Transverse colon (tissue), 4 donors: ENCODE data around the gene HSPA1B. TPM values are rescaled to one million over a fixed set of nuclear protein-coding genes. Genes with fewer than 3 reads are reported as not detected.
"Not testable (repeated sequence)": the region's sequence is repeated elsewhere in the genome, so short reads cannot be mapped to it uniquely, and the experiment has no call there.

Experiments used
- DNase-seq: peaks from one replicate; pipeline ENCODE4 v3.0.0-alpha.2; 2019
- H3K27ac ChIP-seq, 4 donors: fragments of 200-600 bp; sonication (generic); 2 replicates each; pipeline ENCODE4 v1.5.1; 2016 to 2018; ENCODE audit warnings: inconsistent platforms in 4 of 4
- H3K27me3 ChIP-seq: fragments of 200-600 bp; sonication (generic); 2 replicates; pipeline ENCODE4 v1.5.1; 2017; ENCODE audit warnings: inconsistent platforms
- H3K36me3 ChIP-seq, 4 donors: fragments of 200-600 bp; sonication (generic); 2 replicates each; pipeline ENCODE4 v1.5.1; 2017 to 2019; ENCODE audit warnings: inconsistent platforms in 4 of 4
- H3K4me1 ChIP-seq, 4 donors: fragments of 200-600 bp; sonication (generic); 2 replicates each; pipeline ENCODE4 v1.5.1; 2017 to 2020; ENCODE audit warnings: inconsistent platforms in 4 of 4
- H3K4me3 ChIP-seq, 4 donors: fragments of 200-600 bp; sonication (generic); 1 replicate in 1 of 4; 2 replicates in 3 of 4; pipeline versions ENCODE4 v1.5.1 to v1.6.1; 2017 to 2019; ENCODE audit warnings: inconsistent platforms in 4 of 4
- H3K9me3 ChIP-seq, 2 donors: fragments of 200-600 bp; sonication (generic); 2 replicates each; pipeline ENCODE4 v1.5.1; 2017 to 2019; ENCODE audit warnings: inconsistent platforms in 2 of 2
- CTCF ChIP-seq, 5 experiments: fragments of 200-600 bp in 3 of 5; fragments of 450-650 bp in 2 of 5; sonication (generic) in 3 of 5; IDR thresholded peaks; 1 replicate in 2 of 5; 2 replicates in 3 of 5; pipeline ENCODE4 v1.5.1; 2016 to 2017; ENCODE audit warnings: antibody characterized with exemption in 5 of 5, inconsistent platforms in 3 of 5, mild to moderate bottlenecking in 2 of 5, moderate library complexity in 1 of 5
- EP300 ChIP-seq: sonication (generic); formaldehyde crosslinking; IDR thresholded peaks from one replicate; pipeline ENCODE4 v1.6.1; 2017; ENCODE audit warnings: antibody characterized with exemption, low read depth
- POLR2A ChIP-seq: fragments of 450-650 bp; IDR thresholded peaks from one replicate; pipeline ENCODE4 v1.6.1; 2016; ENCODE audit warnings: antibody characterized with exemption, mild to moderate bottlenecking, moderate library complexity
- POLR2AphosphoS5 ChIP-seq, 3 donors: sonication (generic); formaldehyde crosslinking; IDR thresholded peaks; one replicate each; pipeline ENCODE4 v1.6.1; 2016; ENCODE audit warnings: antibody characterized with exemption in 3 of 3
- WGBS, 2 donors: methylation state at CpG; one replicate each; pipeline ENCODE4 v1.1.5; 2018; ENCODE audit warnings: low coverage in 1 of 2; 5-methylcytosine and 5-hydroxymethylcytosine counted together
- in situ Hi-C, 4 donors: fragments of 200-750 bp; cut with MboI; loops; one replicate each; pipeline versions ENCODE4 v1.15.0 to v1.15.1; 2017; ENCODE audit warnings: low sequenced_read_pairs in 3 of 4, low pct_ligation_motif_present in 1 of 4, low pct_unique_long_range_greater_than_20kb in 1 of 4
- intact Hi-C: fragments of 100-400 bp; cut with DNase I; formaldehyde crosslinking; loops from one replicate; pipeline ENCODE4 v1.15.1; 2023; ENCODE audit warnings: low total_unique reads
- total RNA-seq, 4 donors: library from RNA; depleted of rRNA; stranded (reverse); fragments of >200 nt; gene quantifications; one replicate each; pipeline ENCODE4 v1.1.0, GENCODE V29; 2016

The HSPA1B gene
- total RNA-seq, 4 donors from 2014 or later, result 104 to 471 (median 278) TPM

GRCh38 chr6:31844507-31844906 lies 17.0 kb downstream of the HSPA1B start:
- DNase-seq, result no peak
- Histone ChIP-seq H3K27ac (no peak overlapping the region), H3K4me3 (no peak overlapping the region), H3K9me3 (no peaks in the 10 kb centered on the region), H3K27me3 (no peaks in the 10 kb centered on the region), H3K4me1 (no peaks in the 10 kb centered on the region), H3K36me3 (peaks cover 0 to 19% (median 8%) of the 10 kb centered on the region in 4 donors)
- TF ChIP-seq CTCF (IDR thresholded peaks at IDR 0.05) (no peak), EP300 (no peak)
- intact Hi-C loops, result no loop called here
- in situ Hi-C loops, result no loop called here
- 90% methylated on average over 3 of the region's 3 CpGs; no CpG with 5 or more reads in 1 of the 2 donors for WGBS, 2 donors

DNA sequence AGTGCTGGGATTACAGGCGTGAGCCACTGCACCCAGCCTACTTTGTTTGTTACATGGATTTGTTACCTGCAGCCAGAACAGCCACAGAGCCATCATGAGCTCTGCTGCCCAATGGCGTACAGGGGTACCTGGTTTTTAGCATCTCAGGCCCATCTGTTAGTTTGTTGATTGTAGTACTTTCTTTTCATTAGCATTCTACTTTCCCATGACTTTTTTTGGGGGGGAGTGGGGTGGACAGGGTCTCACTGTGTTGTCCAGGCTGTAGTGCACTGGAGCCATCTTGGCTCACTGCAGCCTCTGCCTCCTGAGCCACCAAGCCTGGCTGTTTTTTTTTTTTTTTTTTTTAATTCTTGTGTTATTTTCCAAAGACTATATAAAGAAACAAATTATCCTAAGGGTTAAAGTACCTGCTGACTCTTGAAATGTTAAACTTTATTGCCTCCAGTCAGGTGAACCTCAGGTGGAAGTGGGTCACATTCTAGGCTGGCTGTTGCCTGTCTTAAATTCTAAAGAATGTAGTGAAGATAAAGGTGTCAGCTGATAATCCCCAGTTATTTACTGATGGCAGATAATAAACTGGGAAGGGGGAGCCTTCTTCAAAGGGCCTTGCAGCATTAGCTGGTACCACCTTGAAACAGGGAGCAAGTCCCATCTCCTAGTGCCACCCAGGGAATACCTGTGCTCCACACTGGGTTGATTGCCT lies 19.9 kb downstream of the HSPA1B start:
- DNase-seq, result no peak
- Histone ChIP-seq H3K9me3 (no peaks in the 10 kb centered on the region), H3K27me3 (no peaks in the 10 kb centered on the region), H3K36me3 (no peaks in the 10 kb centered on the region), H3K27ac (no peak overlapping the region), H3K4me3 (no peak overlapping the region), H3K4me1 (peaks cover 0 to 4% (median 0%) of the 10 kb centered on the region in 4 donors)
- intact Hi-C loops, result no loop called here
- 81% methylated on average over 2 of the region's 2 CpGs; no CpG with 5 or more reads in 1 of the 2 donors for WGBS, 2 donors
- TF ChIP-seq POLR2A (no peak), CTCF (IDR thresholded peaks at IDR 0.05) (no peak), EP300 (no peak), POLR2AphosphoS5 (IDR thresholded peaks at IDR 0.05) (no peak)
- in situ Hi-C loops, result no loop called here

- WGBS, 2 donors, result 93 to 100% methylated on average over 2 of the region's 2 CpGs
- intact Hi-C loops, result no loop called here
- H3K4me1 ChIP-seq, result peaks cover 0 to 4% (median 0%) of the 10 kb centered on the region in 4 donors
- no peaks in the 10 kb centered on the region for H3K36me3 ChIP-seq
- TF ChIP-seq CTCF (IDR thresholded peaks at IDR 0.05) (no peak), POLR2A (no peak), EP300 (no peak), POLR2AphosphoS5 (IDR thresholded peaks at IDR 0.05) (no peak)
- DNase-seq, result no peak
- H3K9me3 ChIP-seq, result no peaks in the 10 kb centered on the region
- in situ Hi-C loops, result no loop called here
- H3K27me3 ChIP-seq, result no peaks in the 10 kb centered on the region
- H3K4me3 ChIP-seq, result no peak overlapping the region
- no peak overlapping the region for H3K27ac ChIP-seq
Measured at GRCh38 chr6:31850765-31851484, 23.4 kb downstream of the HSPA1B start.

DNA sequence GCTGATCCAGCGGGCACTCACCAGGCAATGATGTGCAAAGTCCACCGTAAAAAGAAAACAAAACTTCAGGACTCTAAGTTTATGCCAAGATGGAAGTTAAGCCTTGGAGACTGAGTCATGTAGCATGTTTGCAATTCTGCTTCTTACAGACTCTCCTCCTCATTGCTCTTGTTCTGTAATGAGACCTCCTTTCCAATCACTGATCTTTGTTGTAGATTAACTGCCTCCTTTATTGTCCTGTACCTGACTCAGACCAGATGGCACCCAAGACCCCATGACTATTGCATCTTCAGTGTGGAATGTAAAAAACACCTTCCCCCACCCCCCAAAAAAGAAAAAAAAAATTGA lies 23.9 kb downstream of the HSPA1B start:
- H3K4me3 ChIP-seq, result no peak overlapping the region
- WGBS, 2 donors, result 35 to 58% methylated on average over 2 of the region's 2 CpGs
- no peaks in the 10 kb centered on the region for H3K9me3 ChIP-seq
- DNase-seq, result no peak
- in situ Hi-C loops, result no loop called here
- no peaks in the 10 kb centered on the region for H3K36me3 ChIP-seq
- no peak overlapping the region for H3K27ac ChIP-seq
- no peak for TF ChIP-seq POLR2AphosphoS5 (IDR thresholded peaks at IDR 0.05)
- no peak for TF ChIP-seq POLR2A
- TF ChIP-seq EP300, result no peak
- no peak for TF ChIP-seq CTCF (IDR thresholded peaks at IDR 0.05)
- intact Hi-C loops, result no loop called here
- H3K4me1 ChIP-seq, result peaks cover 0 to 4% (median 0%) of the 10 kb centered on the region in 4 donors
- no peaks in the 10 kb centered on the region for H3K27me3 ChIP-seq

- intact Hi-C loops, H3K27ac ChIP-seq: not testable (repeated sequence)
Measured at GRCh38 chr6:31851980-31852718, 24.6 kb downstream of the HSPA1B start.

DNA sequence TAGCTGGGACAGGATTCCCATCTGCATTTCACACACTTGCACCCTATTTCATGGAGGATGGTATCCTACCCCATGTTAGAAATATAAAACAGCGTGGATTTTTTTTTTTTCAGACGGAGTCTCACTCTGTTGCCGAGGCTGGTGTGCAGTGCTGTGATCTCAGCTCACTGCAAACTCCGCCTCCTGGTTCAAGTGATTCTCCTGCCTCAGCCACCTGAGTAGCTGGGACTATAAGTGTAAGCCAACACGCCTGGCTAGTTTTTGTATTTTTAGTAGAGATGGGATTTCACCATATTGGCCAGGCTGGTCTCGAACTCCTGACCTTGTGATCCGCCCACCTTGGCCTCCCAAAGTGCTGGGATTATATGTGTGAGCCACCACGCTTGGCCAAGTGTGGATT lies 30.2 kb downstream of the HSPA1B start:
- intact Hi-C loops, H3K27me3 ChIP-seq, H3K27ac ChIP-seq, H3K4me1 ChIP-seq, H3K9me3 ChIP-seq, H3K4me3 ChIP-seq, in situ Hi-C loops, DNase-seq: not testable (repeated sequence)
- 92 to 93% methylated on average over 4 to 8 of the region's 8 CpGs for WGBS, 2 donors
- peaks cover 0 to 15% (median 7%) of the 10 kb centered on the region in 4 donors for H3K36me3 ChIP-seq

More at GRCh38 chr6:31851980-31852718, 24.6 kb downstream of the HSPA1B start:
- in situ Hi-C loops, H3K4me1 ChIP-seq, H3K27me3 ChIP-seq, H3K36me3 ChIP-seq, H3K4me3 ChIP-seq, DNase-seq, H3K9me3 ChIP-seq: not testable (repeated sequence)
- WGBS, 2 donors, result 93% methylated on average over 29 of the region's 35 CpGs; no CpG with 5 or more reads in 1 of the 2 donors
